Panc1 (cell line): ENCODE measurements around the gene FBLN1. TPM values are rescaled to one million over a fixed set of nuclear protein-coding genes. Genes with fewer than 3 reads are reported as not detected.

Experiments
- ATAC-seq: fragments of 200-7000 bp; cut with Tn5 transposase; 2 replicates; pipeline ENCODE4 v1.9.1; 2020; ENCODE audit warnings: mild to moderate bottlenecking, moderate library complexity
- BruUV-seq: library from RNA; stranded (reverse); fragments of 400-500 nt; replicated peaks from 2 replicates; lab custom pipeline; 2021; lab: Mats Ljungman, UMichigan
- CTCF ChIA-PET: fragments of 300-600 bp; sonication (Branson Sonifier 250); formaldehyde crosslinking; loops from one replicate; lab custom pipeline; 2022; ENCODE audit warnings: antibody characterized with exemption; lab: Charles Lee
- POLR2A ChIA-PET: fragments of 300-600 bp; sonication (Branson Sonifier 250); formaldehyde crosslinking; loops from one replicate; lab custom pipeline; 2022; ENCODE audit warnings: antibody characterized with exemption; lab: Charles Lee
- DNase-seq: peaks from one replicate; pipeline ENCODE4 v3.0.0-alpha.2; 2010; ENCODE audit warnings: low read depth, low spot score
- H3K27ac ChIP-seq: 2 replicates; pipeline ENCODE4 v1.5.1; 2011; ENCODE audit warnings: mild to moderate bottlenecking, low read length, inconsistent platforms
- H3K27me3 ChIP-seq: fragments of 200-500 bp; sonication (Bioruptor generic); 2 replicates; pipeline ENCODE4 v1.6.0; 2014; ENCODE audit warnings: low read length, inconsistent platforms; ENCODE audit not compliant: control insufficient read depth, insufficient read depth
- H3K36me3 ChIP-seq: fragments of 200-500 bp; sonication (Bioruptor generic); 2 replicates; pipeline ENCODE4 v1.5.1; 2014; ENCODE audit warnings: inconsistent platforms, mild to moderate bottlenecking, low read length, moderate library complexity; ENCODE audit not compliant: control insufficient read depth, insufficient read depth
- H3K4me1 ChIP-seq: 2 replicates; pipeline ENCODE4 v1.5.1; 2011; ENCODE audit warnings: inconsistent platforms, mild to moderate bottlenecking, low read length, moderate library complexity; ENCODE audit not compliant: control insufficient read depth, insufficient read depth
- H3K4me3 ChIP-seq, 2 experiments: 2 replicates each; pipeline ENCODE4 v1.5.1; 2011 to 2012; ENCODE audit warnings: low read depth in 2 of 2, low read length in 2 of 2, mild to moderate bottlenecking in 2 of 2, inconsistent platforms in 1 of 2, moderate library complexity in 1 of 2
- H3K9me3 ChIP-seq: fragments of 200-500 bp; sonication (Bioruptor generic); 2 replicates; pipeline ENCODE4 v1.5.1; 2014; ENCODE audit warnings: low read depth, mild to moderate bottlenecking, inconsistent platforms, low read length, moderate library complexity; ENCODE audit not compliant: control insufficient read depth, insufficient read depth
- POLR2AphosphoS5 ChIP-seq: IDR thresholded peaks from 2 replicates; pipeline ENCODE4 v1.6.1; 2012; ENCODE audit warnings: mild to moderate bottlenecking, low read depth, low read length, moderate library complexity
- SIN3A ChIP-seq: IDR thresholded peaks from 2 replicates; pipeline ENCODE4 v1.6.1; 2012; ENCODE audit warnings: low read depth, mild to moderate bottlenecking, low read length, moderate library complexity, borderline replicate concordance; ENCODE audit not compliant: insufficient read depth
- TCF7L2 ChIP-seq: IDR thresholded peaks from 2 replicates; pipeline ENCODE4 v1.6.1; 2011; ENCODE audit warnings: mild to moderate bottlenecking, low read depth, low read length, inconsistent platforms
- in situ Hi-C: cut with HindIII; loops from 2 replicates; pipeline ENCODE4 v1.10.0; 2016; ENCODE audit warnings: low sequenced_read_pairs, low pct_unique_long_range_greater_than_20kb
- intact Hi-C: fragments of 100-400 bp; cut with micrococcal nuclease; formaldehyde crosslinking; loops from one replicate; pipeline ENCODE4 v1.10.0; 2022; ENCODE audit not compliant: unreplicated experiment
- total RNA-seq: library from RNA; stranded (reverse); gene quantifications from one replicate; pipeline ENCODE4 v1.2.1, GENCODE V29; 2021; ENCODE audit not compliant: unreplicated experiment
- TF ChIP-seq, protein P1 (sequence below), 2 experiments: IDR thresholded peaks; 2 replicates each; pipeline ENCODE4 v1.6.1; 2011 to 2012; ENCODE audit warnings: low read depth in 2 of 2, control low read depth in 1 of 2, low read length in 1 of 2, mild to moderate bottlenecking in 1 of 2, moderate library complexity in 1 of 2; ENCODE audit not compliant: insufficient read depth in 1 of 2
- TF ChIP-seq, protein P2 (sequence below): fragments of 450-650 bp; IDR thresholded peaks from 2 replicates; pipeline ENCODE4 v1.5.1; 2017; ENCODE audit warnings: mild to moderate bottlenecking

The FBLN1 gene
- total RNA-seq, 1 experiment from 2014 or later: 143 TPM

DNA sequence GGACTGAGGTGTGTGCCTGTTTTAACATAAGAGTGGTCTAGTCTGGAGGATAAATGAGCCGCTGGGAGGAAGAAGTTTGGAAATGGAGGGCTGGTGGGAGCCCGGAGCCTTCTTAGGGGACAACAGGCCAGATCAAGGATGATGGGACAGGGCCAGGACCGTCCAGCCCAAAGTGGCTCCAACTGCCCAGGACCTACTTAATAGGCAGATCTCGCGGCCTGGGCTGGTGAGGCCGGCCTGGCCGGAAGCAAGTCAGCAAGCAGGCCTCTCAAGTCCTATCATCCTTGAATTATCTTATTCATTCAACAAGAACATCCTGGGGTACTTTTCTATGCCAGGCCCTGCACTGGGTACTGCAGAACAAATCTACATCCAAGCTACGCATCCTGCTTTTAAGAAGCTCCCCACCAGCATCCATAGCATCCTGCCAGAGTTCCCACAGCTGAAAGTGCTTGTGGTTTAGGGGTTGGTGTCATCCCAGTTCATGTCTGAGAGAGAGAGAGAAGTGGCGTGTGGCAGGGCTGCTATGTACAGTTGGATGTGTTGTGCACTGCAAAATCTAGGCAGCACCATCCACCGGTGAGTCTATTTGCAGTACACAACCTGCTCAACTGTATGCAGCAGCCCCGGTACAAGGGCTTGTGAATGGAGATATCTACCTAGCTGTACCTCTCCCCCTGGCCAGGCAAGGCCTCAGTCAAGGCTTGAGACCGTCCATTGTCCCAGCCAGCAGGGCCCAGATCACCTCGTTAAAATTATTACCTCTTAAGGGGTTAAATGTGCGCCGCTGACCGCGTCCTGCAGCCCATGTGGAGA, 82.1 kb downstream of the FBLN1 start:
- ATAC-seq (no peak), DNase-seq (no peak)
- ChIA-PET CTCF (no interaction called here), POLR2A (no interaction called here)
- Histone ChIP-seq H3K27me3 (no peaks in the 10 kb centered on the region), H3K27ac (no peak overlapping the region), H3K9me3 (no peaks in the 10 kb centered on the region), H3K4me3 (no peak overlapping the region), H3K4me1 (no peaks in the 10 kb centered on the region), H3K36me3 (no peaks in the 10 kb centered on the region)
- no TSS peak for BruUV-seq
- TF ChIP-seq TCF7L2: no peak
- TF ChIP-seq, protein P1, sequence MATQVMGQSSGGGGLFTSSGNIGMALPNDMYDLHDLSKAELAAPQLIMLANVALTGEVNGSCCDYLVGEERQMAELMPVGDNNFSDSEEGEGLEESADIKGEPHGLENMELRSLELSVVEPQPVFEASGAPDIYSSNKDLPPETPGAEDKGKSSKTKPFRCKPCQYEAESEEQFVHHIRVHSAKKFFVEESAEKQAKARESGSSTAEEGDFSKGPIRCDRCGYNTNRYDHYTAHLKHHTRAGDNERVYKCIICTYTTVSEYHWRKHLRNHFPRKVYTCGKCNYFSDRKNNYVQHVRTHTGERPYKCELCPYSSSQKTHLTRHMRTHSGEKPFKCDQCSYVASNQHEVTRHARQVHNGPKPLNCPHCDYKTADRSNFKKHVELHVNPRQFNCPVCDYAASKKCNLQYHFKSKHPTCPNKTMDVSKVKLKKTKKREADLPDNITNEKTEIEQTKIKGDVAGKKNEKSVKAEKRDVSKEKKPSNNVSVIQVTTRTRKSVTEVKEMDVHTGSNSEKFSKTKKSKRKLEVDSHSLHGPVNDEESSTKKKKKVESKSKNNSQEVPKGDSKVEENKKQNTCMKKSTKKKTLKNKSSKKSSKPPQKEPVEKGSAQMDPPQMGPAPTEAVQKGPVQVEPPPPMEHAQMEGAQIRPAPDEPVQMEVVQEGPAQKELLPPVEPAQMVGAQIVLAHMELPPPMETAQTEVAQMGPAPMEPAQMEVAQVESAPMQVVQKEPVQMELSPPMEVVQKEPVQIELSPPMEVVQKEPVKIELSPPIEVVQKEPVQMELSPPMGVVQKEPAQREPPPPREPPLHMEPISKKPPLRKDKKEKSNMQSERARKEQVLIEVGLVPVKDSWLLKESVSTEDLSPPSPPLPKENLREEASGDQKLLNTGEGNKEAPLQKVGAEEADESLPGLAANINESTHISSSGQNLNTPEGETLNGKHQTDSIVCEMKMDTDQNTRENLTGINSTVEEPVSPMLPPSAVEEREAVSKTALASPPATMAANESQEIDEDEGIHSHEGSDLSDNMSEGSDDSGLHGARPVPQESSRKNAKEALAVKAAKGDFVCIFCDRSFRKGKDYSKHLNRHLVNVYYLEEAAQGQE (IDR thresholded peaks at IDR 0.05; ENCODE audit: insufficient read depth in 1 of 2, low read depth in 2 of 2, low read length in 1 of 2): no peak
- no peak for TF ChIP-seq SIN3A
- TF ChIP-seq POLR2AphosphoS5: no peak
- TF ChIP-seq, protein P2, sequence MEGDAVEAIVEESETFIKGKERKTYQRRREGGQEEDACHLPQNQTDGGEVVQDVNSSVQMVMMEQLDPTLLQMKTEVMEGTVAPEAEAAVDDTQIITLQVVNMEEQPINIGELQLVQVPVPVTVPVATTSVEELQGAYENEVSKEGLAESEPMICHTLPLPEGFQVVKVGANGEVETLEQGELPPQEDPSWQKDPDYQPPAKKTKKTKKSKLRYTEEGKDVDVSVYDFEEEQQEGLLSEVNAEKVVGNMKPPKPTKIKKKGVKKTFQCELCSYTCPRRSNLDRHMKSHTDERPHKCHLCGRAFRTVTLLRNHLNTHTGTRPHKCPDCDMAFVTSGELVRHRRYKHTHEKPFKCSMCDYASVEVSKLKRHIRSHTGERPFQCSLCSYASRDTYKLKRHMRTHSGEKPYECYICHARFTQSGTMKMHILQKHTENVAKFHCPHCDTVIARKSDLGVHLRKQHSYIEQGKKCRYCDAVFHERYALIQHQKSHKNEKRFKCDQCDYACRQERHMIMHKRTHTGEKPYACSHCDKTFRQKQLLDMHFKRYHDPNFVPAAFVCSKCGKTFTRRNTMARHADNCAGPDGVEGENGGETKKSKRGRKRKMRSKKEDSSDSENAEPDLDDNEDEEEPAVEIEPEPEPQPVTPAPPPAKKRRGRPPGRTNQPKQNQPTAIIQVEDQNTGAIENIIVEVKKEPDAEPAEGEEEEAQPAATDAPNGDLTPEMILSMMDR: no peak
- in situ Hi-C loops: no loop called here
- intact Hi-C loops: no loop called here

DNA sequence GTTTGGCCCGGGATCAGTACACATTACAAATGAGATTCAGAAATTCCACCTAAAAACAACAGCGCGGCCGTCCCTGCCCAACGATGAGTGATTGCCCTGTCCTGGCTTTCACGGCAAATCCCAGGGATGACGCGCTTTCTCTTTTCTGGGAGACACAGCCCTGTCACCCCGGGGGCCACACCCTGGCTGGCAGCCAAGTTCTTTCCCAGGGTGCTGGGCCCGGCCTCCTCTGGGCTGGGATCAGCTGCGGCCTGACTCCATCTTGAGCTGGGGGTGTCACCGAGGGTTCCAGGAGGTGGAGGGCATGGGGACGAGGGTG, 82.7 kb downstream of the FBLN1 start:
- ATAC-seq: no peak
- CTCF ChIA-PET: no interaction called here
- Histone ChIP-seq H3K27me3 (no peaks in the 10 kb centered on the region), H3K4me3 (no peak overlapping the region), H3K36me3 (no peaks in the 10 kb centered on the region), H3K27ac (no peak overlapping the region), H3K4me1 (no peaks in the 10 kb centered on the region), H3K9me3 (no peaks in the 10 kb centered on the region)
- in situ Hi-C loops (no loop called here), intact Hi-C loops (no loop called here)
- no TSS peak for BruUV-seq
- no peak for DNase-seq
- no peak for TF ChIP-seq TCF7L2
- TF ChIP-seq POLR2AphosphoS5: no peak
- no peak for TF ChIP-seq SIN3A
- TF ChIP-seq, protein P2: no peak
- TF ChIP-seq, protein P1 (IDR thresholded peaks at IDR 0.05; ENCODE audit: insufficient read depth in 1 of 2, low read depth in 2 of 2, low read length in 1 of 2): no peak
- POLR2A ChIA-PET: no interaction called here
